ENCODE data around the gene GLOD4.

DNA sequence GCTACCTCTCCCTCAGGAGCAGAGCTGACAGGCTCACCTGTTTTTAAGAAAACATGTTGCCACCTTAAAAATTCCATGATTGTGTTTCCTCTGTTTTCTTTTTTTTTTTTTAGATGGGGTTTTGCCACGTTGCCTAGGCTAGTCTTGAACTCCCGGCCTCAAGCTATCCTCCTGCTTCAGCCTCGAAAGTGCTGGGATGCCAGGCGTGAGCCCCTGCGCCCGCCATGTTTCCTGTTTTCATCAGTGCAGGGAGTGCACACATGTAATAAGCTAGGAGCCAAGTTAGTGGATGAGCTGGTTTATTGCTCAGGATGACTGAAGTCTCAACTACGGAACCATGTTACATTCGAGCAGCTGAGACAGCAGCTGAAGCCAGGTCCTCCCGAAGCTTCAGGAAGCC is 13.6 kb upstream of the GLOD4 start:
- TF ChIP-seq CTCF (IDR thresholded peaks at IDR 0.05) (no peak), POLR2A (IDR thresholded peaks at IDR 0.05) (no peak), POLR2AphosphoS5 (IDR thresholded peaks at IDR 0.05) (no peak)
